ENCODE data around the gene MANSC4. TPM values are rescaled to one million over a fixed set of nuclear protein-coding genes. Genes with fewer than 3 reads are reported as not detected.

The MANSC4 gene
- total RNA-seq, 1 experiment from 2014 or later, result not detected

DNA sequence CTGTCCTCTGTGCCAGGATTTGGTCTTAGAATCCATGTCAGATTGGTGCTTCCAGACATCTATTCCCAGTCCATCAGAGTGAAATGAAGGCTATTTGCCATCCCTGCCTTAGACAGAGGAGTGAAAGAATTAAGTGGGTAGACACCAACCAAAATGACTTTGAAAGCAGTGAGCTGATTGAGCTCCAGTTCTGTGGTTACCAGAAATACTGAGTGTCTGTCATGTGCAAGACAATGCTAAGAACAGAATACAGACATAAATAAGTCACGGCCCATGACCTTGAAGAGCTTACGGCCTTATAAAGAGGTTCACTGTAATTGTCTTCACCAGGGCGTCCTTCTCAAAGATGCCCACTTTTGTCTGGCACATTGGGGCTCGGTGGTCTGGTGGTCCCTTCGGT lies 21.6 kb upstream of the MANSC4 start:
- Mint-ChIP-seq H3K27ac (ENCODE audit: unreplicated experiment) (no peak overlapping the region), H3K27me3 (ENCODE audit: unreplicated experiment) (no peaks in the 10 kb centered on the region), H3K9me3 (ENCODE audit: low read depth, unreplicated experiment) (no peaks in the 10 kb centered on the region), H3K4me3 (ENCODE audit: low read depth, unreplicated experiment) (no peak overlapping the region), H3K36me3 (ENCODE audit: insufficient read depth, unreplicated experiment) (no peaks in the 10 kb centered on the region), H3K4me1 (ENCODE audit: low read depth, unreplicated experiment) (no peaks in the 10 kb centered on the region)
- CTCF ChIA-PET, result interaction anchor here (0.6 kb wide), 1 partner anchor 1710 kb away, joined by 3 read pairs; no protein-coding TSS in a partner anchor
- TF ChIP-seq, protein P1, sequence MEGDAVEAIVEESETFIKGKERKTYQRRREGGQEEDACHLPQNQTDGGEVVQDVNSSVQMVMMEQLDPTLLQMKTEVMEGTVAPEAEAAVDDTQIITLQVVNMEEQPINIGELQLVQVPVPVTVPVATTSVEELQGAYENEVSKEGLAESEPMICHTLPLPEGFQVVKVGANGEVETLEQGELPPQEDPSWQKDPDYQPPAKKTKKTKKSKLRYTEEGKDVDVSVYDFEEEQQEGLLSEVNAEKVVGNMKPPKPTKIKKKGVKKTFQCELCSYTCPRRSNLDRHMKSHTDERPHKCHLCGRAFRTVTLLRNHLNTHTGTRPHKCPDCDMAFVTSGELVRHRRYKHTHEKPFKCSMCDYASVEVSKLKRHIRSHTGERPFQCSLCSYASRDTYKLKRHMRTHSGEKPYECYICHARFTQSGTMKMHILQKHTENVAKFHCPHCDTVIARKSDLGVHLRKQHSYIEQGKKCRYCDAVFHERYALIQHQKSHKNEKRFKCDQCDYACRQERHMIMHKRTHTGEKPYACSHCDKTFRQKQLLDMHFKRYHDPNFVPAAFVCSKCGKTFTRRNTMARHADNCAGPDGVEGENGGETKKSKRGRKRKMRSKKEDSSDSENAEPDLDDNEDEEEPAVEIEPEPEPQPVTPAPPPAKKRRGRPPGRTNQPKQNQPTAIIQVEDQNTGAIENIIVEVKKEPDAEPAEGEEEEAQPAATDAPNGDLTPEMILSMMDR (IDR thresholded peaks at IDR 0.05; ENCODE audit: unreplicated experiment), result no peak
- DNase-seq, result no peak
- no TSS peak for BruUV-seq (replicated peaks)
- intact Hi-C loops (cut with micrococcal nuclease; ENCODE audit: unreplicated experiment), result no loop called here

DNA sequence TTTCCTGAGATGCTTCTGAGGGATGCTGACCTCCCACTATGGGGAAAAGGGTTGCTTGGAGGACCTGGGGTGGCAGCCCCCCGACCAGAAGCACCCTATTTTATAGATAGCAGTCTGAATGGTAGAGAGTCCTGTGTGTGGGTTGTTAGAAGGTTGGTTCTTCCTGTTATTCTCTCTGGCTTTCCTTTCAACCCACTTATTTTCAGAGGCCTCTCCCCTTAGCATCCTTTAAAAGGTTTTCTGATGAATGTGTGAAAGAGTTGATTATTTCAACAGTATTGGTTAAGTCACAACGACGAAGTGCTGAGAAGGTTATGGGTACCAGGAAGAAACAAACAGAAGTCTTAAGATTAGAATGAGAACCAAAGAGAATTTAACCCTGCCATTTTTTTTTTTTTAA lies 20.8 kb upstream of the MANSC4 start:
- H3K27me3 Mint-ChIP-seq (ENCODE audit: unreplicated experiment), result no peaks in the 10 kb centered on the region
- CTCF ChIA-PET, result interaction anchor here (0.6 kb wide), 1 partner anchor 1202 kb away, joined by 3 read pairs; no protein-coding TSS in a partner anchor
- no TSS peak for BruUV-seq (replicated peaks)
- H3K4me3 Mint-ChIP-seq (ENCODE audit: low read depth, unreplicated experiment), result no peak overlapping the region
- H3K27ac Mint-ChIP-seq (ENCODE audit: unreplicated experiment), result no peak overlapping the region
- H3K36me3 Mint-ChIP-seq (ENCODE audit: insufficient read depth, unreplicated experiment), result no peaks in the 10 kb centered on the region
- H3K4me1 Mint-ChIP-seq (ENCODE audit: low read depth, unreplicated experiment), result no peaks in the 10 kb centered on the region
- TF ChIP-seq, protein P1 (IDR thresholded peaks at IDR 0.05; ENCODE audit: unreplicated experiment), result no peak
- H3K9me3 Mint-ChIP-seq (ENCODE audit: low read depth, unreplicated experiment), result no peaks in the 10 kb centered on the region
- DNase-seq, result no peak
- intact Hi-C loops (cut with micrococcal nuclease; ENCODE audit: unreplicated experiment), result no loop called here

DNA sequence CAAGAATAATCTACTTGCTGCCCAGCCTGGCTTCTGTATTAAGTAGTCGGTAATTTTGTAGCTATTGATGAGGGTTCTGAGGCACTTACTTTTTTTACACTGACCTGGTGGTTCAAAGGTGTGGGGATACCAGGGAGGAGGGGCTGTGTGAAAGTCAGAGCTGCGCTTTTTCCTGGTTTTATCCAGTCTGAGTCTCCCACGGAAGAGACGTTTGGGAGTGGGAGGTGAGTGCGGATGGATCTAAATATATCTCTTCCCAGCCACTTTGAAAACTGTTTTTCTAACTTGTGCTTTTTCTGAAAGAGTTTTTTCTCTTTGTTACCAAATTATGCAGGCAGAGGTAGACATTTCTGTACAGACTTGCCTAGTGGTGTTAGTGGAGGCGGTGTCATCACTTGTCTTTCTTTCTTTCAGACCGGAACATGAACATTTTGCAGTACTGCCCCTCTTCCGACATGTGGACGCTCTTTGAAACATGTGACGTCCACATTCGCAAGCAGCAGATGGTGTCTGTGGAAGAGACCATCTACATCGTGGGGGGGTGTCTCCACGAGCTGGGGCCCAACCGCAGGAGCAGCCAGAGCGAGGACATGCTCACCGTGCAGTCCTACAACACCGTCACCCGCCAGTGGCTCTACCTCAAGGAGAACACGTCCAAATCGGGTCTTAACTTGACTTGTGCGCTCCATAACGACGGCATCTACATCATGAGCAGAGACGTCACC lies 17.4 kb upstream of the MANSC4 start:
- H3K27ac Mint-ChIP-seq (ENCODE audit: unreplicated experiment), result no peak overlapping the region

DNA sequence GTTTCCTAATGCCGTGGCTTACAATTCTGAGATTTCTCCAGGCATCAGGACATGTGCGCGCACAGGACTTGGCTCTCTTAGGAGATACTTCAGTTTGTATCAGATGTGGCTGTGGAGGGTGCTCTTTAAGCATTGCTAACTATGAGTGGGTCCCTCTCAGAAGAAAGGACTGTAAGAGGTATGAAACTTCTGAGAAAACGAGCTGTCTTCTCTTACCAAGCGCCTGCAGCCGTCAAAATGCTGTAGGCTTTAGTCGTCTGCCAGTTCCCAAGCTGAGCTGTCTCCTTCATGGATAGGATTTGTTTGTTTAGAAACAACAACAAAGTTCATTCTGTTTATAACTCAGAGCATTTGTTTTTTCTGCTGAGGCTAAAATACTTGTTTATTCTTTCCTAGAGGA lies 16.1 kb upstream of the MANSC4 start:
- no peak overlapping the region for H3K4me3 Mint-ChIP-seq (ENCODE audit: low read depth, unreplicated experiment)
- intact Hi-C loops (cut with micrococcal nuclease; ENCODE audit: unreplicated experiment), result no loop called here
- no peaks in the 10 kb centered on the region for H3K36me3 Mint-ChIP-seq (ENCODE audit: insufficient read depth, unreplicated experiment)
- BruUV-seq (replicated peaks), result no TSS peak
- CTCF ChIA-PET, result no interaction called here
- H3K4me1 Mint-ChIP-seq (ENCODE audit: low read depth, unreplicated experiment), result no peaks in the 10 kb centered on the region
- no peak for DNase-seq
- H3K9me3 Mint-ChIP-seq (ENCODE audit: low read depth, unreplicated experiment), result no peaks in the 10 kb centered on the region
- no peaks in the 10 kb centered on the region for H3K27me3 Mint-ChIP-seq (ENCODE audit: unreplicated experiment)
- TF ChIP-seq, protein P1 (IDR thresholded peaks at IDR 0.05; ENCODE audit: unreplicated experiment), result no peak
- H3K27ac Mint-ChIP-seq (ENCODE audit: unreplicated experiment), result no peak overlapping the region

More for the DNA sequence above, 17.4 kb upstream of the MANSC4 start:
- Mint-ChIP-seq H3K27me3 (ENCODE audit: unreplicated experiment) (no peaks in the 10 kb centered on the region), H3K4me3 (ENCODE audit: low read depth, unreplicated experiment) (no peak overlapping the region), H3K4me1 (ENCODE audit: low read depth, unreplicated experiment) (no peaks in the 10 kb centered on the region), H3K36me3 (ENCODE audit: insufficient read depth, unreplicated experiment) (no peaks in the 10 kb centered on the region), H3K9me3 (ENCODE audit: low read depth, unreplicated experiment) (no peaks in the 10 kb centered on the region)
- intact Hi-C loops (cut with micrococcal nuclease; ENCODE audit: unreplicated experiment), result no loop called here
- BruUV-seq (replicated peaks), result no TSS peak
- TF ChIP-seq, protein P1 (IDR thresholded peaks at IDR 0.05; ENCODE audit: unreplicated experiment), result no peak
- DNase-seq, result no peak
- CTCF ChIA-PET, result no interaction called here
